GM21515 (cell line): ENCODE data around the gene ADAM12.
"Not testable (repeated sequence)": the region's sequence is repeated elsewhere in the genome, so short reads cannot be mapped to it uniquely, and the experiment has no call there.

Experiments used
- ATAC-seq: cut with Tn5 transposase; IDR thresholded peaks from one replicate; pipeline ENCODE4 v1.9.1; 2021; ENCODE audit not compliant: unreplicated experiment

ADAM12 gene

DNA sequence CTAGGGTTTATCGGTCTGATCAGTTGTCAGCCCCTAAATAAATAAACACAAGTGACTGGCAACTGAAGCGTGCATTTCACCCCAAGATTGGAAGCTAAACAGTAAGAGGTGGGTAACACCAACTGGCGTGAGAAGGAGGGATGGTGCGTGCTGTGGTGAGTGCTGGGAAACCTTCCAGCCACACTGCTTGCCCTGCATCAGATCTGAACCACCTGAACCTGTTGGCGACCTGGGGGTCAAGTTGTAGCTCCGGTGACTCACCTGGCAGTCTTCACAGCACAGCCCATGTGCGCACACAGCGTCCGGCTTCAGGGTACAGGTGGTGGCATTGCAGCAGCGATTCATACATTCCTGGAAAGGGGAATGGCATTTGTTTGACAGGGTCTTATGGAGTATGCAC is 321.8 kb downstream of the ADAM12 start:
- ATAC-seq: no peak

DNA sequence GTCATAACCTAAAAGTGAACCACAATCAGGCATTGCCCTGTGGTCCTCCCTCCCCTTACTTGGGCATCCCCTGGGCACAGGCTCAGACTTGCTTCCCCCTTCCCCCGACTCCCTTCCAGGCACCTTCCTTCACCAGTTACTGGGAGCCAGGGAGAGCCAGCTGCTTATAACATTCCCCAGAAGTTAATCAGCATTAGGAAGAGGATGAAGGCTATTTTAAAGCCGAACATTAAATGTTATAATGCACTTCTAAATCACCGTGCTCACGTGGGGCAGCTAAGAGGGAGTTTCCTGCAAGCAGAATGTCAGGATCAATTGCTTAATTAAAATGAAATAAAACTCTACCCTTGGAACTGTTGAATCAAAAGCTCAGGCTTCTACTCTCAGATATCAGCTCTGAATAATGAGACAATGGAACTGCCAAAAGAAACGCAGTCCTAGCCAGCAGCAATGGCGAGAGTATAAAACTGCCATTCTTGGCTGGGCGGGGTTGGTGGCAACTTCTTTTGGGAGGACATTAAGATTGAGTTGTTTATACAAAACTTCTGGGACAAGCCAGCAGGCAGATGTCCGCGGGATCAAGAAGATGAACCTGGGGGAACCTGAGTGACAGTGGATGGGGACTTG is 322.4 kb downstream of the ADAM12 start:
- ATAC-seq: no peak

DNA sequence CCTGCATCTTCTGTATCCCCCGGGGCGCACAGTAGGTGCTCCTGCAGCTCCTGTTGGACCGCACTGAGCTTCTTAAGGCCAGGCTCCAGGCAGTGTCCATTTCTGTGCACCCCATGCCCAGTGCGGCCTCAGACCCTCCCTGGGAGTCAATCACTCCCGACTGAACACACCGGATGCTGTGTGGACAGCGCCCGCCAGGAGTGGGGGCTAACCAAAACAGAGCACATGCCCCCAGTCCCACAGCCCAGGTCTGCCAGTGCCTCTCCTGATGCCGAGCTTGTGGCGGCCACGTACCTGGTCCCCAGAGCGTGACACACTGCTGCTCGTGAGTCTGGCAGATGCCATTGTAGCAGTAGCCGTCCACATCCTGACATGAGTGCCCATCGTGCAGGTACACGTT is 323.8 kb downstream of the ADAM12 start:
- ATAC-seq: no peak

DNA sequence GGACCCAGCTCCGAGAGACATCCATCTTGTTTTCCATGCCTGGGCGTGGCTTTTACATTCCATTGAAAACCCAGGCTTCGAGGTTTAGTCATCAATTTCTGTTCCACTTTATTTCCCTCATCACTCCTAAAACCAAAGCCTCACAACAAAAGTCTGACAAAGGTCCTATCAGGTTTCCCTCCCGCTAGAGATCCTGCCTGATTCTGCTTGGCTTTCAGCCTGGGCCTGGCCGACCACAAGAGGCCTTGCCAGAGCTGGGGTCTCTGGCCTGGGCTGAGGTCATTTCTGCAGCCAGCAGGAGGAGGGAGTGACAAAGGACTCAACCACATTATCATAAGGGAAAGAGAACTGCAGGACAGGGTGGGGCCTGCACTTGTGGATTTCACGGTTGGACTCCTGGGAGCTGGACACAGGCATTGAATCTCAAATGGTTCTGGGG is 324.9 kb downstream of the ADAM12 start:
- no peak for ATAC-seq

DNA sequence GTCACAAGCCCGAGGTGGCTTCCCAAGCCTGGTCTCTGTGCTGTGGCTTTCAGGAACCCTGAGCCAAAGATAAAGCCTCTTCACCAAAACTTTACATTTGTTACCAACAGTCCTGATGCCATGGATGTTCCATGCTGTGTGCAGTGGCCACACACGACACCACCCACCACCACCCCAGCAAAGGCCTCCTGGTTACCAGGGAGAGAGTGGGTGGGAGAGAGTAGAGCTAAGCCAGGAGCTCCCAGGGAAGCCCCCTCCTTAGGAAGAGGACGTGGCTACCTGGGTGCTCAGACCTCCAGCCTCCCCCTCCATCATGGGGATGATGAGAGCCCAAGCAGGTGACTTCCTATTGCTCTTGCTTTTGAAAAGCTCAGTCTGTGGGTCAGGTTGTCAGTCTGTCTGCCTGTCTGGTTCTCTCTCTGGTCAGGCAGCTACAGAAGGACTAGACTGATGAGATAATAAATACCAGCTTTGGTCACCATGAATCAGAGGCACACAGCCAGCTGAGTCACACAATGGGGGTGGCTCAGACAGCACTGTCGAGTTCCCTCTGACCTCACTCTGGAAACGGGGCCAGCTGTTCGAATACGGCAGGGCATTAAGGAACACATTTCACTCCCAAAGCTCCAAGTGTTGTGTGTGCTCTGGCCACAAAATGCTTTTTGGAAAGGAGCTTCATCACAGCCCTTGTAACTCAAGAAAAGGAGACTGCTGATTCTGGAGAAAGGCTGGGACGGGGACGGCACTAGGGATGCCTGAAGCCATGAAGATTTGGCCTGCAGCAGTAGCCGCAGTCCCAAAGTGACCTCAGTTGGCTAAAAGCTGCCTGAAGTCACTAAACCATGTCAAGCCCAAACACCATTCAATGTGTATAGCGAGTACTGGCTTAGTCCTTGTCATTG is 325.9 kb downstream of the ADAM12 start:
- no peak for ATAC-seq

DNA sequence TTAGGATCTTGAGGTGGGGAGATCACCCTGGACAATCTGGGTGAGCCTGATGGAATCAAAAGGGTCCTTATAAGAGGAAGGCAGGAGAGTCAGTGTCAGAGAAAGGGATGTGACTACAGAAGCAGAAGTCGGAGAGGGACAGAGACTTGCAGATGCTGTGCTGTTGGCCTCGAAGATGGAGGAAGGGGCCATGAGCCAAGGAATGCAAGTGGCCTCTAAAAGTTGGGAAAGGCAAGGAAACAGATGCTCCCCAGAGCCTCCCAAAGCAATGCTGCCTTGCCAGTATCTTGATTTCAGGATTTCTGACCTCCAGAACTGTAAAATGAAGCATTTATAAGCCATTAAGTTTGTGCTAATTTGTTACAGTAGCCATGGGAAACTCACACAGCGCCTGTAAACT is 326.8 kb downstream of the ADAM12 start:
- no peak for ATAC-seq

DNA sequence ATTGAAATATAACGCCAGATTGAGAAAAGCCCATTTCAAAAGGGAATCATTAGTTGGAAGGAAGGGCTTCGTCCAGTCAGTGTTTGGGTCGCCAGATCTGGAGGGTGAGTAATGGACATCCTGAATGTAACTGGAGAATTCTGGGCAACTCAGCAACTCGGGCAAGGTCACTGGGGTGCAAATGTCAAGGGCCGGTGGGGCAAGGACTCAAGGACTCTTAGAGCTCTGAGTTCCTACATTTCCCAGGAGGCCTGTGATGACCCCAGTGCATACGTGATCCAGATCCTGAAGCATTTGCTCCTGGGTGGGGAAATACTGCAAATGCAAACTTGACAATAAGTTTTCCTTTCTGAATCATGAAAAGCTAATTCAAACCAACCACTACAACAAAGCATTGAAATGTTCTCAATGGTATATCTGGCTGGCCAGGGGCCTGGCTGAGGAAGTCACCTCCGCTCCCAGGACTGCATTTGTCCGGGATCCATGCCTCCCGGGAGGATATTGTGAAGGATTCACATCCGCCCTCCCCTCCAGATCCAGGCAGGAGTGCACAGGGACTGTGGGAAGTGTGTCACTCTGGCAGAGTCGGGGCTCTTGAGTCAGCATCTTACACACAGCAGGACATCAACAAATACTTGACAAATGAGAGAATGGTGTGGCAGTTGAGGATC is 327.9 kb downstream of the ADAM12 start:
- ATAC-seq: no peak

DNA sequence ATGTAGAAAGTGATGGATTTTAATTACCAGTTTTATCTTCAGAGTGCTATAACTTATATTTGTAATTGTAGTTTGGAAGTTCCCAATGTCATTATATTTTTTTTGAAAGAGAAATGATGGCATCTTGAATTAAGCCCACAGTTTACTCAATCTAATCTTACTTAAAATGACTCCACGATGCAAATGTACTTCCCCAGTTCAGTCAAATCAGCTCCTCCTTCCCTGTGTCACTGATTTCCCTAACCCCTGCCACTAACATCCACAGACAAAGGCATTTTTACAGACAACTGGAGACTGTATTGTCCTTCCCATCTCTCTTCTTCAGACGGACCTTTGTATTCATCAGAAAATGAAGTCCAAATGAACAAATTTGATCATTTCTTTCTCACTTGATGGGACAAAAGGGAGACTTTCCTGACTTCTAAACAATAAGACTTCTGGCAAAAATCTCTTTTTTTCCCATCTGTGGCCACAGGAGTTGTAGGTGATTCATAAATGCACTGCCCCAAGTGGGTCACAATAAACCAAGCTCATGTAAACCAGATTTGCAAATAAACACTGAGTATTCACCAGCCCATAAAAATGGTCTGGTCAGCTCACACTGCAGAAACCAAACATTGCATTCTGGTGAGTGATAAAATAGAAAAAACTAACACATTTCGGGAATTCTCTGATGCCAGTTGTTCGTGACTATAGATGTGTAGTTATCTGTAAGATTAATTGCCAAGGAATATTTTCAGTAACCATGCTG is 329.0 kb downstream of the ADAM12 start:
- no peak for ATAC-seq

DNA sequence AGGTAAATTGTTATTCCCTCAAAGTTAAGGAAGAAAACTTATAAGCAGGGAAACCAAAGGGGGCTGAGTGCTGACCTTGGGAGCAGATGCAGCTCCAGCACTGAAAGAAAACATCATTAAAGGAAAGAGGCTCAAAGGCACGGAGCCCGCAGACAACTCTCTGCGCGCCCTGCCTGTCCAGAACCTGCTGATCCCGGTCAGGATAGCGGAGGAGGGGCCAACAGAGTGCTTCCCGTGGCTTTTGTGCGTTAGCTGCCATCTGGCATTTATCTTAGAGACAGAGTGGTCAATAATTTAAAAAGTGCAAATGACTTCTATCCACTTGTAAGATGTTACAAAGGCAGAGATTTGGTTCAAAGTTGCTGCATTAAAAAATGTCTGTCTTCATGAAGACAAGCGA is 329.8 kb downstream of the ADAM12 start:
- no peak for ATAC-seq

DNA sequence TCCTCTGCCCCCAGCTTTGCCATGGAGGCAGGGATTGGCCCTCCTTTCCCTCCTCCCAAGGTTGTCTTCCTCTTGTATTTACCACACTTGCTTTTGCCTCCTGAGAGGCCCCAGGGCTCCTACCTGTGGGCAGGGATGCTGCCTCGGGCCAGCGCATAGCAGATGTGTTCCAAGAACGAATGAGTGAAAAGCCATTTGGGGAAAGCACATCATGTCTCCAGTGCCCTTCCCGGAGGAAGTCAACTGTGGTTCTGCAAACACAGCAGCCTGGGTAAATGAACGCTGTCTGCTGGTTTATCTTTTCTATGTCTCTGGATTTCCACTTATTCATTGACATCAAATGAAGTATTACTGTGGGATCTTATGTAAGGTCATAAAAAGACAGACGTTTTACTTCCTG is 330.2 kb downstream of the ADAM12 start:
- ATAC-seq: no peak

DNA sequence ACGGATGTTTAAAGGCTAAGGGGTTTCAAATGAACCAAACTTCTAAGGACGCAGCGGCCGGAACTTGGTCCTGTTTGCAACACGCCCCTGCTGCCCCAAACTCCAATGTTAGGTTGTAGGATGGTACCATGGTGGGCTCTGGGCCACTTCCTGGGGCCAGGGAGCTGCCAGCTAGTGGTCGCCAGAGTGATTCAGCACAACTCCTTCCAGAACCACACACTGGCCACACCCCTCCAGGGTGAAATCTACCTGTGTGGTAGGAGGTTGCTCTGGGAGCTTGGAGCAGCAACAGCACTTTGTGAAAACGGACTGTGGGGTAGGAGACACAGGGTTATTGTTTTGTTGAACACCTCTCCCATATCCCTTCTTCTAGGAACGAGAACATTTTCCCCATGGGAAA is 330.8 kb downstream of the ADAM12 start:
- no peak for ATAC-seq

DNA sequence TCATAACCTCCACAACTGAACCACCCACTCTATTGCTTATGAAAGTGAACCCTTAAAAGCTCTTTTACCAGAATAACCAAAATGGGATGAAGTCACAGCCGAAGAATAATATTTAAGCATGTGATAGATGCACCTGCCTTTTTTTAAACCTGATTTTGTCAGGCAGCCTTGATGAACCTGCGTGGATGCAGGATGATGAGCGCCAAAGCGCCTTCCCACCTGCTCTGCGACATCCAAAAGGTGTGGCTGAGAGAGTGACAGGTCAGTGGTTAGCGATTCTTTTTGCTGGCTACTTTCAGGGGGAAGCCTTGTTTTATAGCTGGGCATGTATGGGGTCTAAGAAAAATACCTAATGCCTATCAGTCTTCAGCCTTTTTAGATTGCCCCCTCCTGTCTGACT is 334.1 kb downstream of the ADAM12 start:
- no peak for ATAC-seq

DNA sequence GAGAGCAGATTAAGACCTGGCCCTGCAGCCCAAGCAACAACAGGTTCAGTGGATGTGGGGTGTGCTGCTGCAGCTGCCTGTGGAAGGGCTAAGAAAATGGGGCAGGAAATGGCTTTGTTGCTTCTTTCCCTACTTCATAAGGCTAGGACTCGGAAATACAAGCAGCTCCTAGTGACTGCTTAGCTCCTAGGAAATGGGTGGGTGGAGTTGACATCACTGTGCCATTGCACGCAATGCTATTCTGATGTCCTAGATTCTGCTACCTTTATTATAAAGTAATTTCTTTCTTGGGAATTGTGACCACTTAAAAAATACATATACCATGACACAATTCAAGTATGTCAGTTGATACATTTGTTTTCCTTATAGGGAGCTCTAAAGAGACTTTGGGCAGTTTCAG is 336.1 kb downstream of the ADAM12 start:
- no peak for ATAC-seq

DNA sequence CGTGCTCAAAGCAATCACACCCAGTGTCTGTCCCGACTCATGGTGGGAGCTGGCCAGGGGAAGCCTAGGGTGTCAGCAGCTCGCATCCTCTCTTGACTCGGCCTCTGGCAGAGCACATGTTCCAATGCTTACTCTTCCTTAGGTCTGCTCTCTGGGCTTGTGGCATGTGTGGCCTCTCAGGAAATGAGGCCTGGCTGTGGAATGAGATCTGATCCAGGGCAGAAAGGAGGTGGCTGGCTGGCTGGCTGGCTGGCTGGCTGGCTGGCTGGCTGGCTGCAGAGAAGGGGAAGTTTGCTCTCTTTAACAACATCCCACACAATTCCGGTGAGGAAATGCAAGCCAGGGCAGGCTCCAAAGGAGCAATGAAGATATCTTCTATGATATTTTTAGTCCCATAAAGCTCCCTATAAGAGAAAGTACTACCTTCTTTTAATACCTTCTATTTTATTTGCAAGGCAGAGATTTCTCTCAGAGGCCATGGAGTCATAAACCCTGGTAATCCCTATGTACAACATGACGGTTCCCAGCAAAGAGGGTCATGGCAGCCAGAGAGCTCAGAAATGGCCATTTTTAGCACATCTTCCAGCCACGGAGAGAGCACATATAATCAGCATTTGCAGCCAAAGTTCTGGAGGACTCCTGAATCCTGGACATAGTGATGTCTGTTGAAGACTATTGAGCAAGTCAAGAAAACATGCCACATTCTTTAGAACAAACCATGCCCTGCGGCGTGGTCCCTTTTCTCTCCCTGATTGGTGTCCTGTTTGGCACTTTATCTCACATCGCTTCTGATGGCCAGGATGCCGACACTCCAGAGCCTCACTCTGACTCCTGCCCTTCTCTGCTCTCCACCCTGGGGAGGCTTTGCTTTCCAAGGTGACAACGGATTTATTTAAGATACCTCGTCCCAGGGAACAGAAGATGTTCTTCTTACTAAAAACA is 338.2 kb downstream of the ADAM12 start:
- ATAC-seq: no peak

DNA sequence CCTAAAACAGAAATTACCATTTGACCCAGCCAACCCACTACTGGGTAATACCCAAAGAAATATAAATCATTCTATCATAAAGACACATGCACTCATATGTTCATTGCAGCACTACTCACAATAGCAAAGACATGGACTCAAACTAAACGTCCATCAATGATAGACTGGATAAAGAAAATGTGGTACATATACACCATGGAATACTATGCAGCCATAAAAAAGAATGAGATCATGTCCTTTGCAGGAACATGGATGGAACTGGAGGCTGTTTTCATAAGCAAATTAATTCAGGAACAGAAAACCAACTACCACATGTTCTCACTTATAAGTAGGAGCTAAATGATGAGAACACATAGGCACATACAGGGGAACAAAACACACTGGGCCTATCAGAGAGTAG is 340.5 kb downstream of the ADAM12 start:
- ATAC-seq: not testable (repeated sequence)

DNA sequence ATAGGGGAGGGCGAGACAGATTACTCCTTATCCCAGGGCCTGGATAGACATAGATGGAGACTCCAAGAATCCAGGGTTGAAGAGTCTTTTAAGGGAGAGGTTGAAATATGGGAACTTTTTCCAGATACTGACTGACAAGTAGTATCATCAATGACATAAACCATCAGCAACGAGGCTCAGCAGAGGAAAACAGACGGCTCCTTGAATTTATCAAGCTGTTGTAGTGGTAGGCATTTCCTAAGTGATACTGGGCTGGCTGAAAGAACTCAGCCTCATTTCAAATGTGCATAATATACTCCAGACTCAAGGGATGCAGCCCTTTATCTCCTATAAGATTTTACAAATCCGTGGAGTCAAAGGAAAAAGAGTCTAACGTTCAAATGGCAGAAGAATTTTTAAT is 341.4 kb downstream of the ADAM12 start:
- no peak for ATAC-seq

DNA sequence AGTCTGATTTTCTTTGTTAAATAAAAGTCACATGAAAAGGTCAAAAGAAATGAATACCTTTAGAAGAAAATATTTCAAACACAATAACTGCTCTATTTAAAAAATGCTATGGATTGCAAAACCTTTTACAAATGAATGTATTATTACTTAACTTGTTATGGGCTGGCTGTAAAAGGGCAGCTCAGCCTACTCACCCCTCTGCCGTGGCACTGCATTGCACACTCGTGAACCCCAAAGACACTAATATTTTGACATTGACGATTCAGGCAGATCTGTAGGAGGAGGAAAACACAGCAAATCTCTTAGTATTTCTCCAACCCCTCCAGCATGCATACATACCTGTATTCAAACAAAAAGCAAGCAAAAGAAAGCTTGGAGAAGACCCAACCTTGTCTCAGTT is 342.4 kb downstream of the ADAM12 start:
- ATAC-seq: no peak

DNA sequence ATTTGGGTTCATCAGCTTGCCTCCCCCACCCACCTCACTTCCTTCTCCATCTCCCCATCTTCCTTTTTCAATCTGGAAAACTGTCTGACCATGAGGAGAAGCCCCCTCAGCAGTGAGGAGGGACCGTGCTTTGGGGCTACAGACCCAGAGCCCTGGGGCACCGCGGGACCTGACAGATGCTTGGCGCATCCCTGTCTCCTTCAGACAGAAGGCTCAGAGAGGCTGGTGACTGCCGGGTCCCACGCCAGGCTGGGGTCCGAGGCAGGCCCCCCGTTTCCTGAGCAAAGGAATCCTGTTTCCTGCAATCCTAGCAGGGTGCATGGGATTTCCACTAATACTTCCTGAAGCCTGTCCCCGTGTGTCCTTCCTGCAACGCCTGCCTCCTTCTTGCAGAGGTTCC is 344.9 kb downstream of the ADAM12 start:
- no peak for ATAC-seq

DNA sequence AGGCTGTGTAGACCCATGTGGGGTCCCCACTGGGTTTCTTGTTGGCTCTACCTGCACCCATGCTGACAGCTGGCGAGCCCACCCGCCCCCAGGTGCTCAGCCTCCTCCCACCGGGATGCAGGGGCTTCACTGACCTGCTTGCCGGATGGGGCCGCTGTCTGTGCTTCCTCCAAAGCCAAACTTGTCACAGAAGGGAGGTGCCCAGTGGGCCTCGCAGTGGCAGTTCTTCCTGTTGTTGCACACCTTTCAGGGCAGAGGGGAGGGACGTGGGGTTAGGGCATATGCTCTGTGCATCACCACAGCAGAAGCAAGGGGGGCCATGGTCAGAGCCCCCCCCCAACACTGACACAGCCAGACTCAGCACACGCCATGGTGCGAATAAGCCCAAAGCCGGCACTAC is 345.4 kb downstream of the ADAM12 start:
- no peak for ATAC-seq

DNA sequence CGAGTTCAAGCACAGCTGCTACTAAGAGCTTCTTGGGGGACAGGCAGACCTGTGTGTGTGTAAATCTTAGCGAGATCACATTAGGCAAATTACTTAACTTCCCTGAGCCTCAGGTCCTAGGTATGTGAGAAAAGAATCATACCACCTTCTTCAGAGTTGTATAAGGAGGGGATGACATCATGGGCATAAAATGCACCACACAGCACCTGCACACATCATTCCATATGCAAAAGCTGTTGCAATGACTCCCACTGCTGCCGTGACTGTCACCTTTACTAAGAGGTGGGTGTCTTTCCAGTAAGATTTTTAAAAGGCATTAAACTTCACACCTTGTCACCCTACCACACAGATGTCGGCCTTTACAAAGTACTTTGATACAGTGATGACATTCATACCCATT is 345.9 kb downstream of the ADAM12 start:
- ATAC-seq: peak; percentile 1
